Trophoblast cell (in vitro differentiated cells and primary cell): Measurements from ENCODE around the gene LTA4H.

Experiments
- DNase-seq, 2 donors: peaks; one replicate each; pipeline ENCODE4 v3.0.0-alpha.2; 2016
- H2AFZ ChIP-seq: 2 replicates; pipeline ENCODE4 v1.6.1; 2013; ENCODE audit warnings: low read length, moderate library complexity, mild to moderate bottlenecking; ENCODE audit not compliant: insufficient read depth, poor library complexity
- H2AK5ac ChIP-seq: 2 replicates; pipeline ENCODE4 v1.6.1; 2013; ENCODE audit warnings: mild to moderate bottlenecking, low read length
- H2BK120ac ChIP-seq: 2 replicates; pipeline ENCODE4 v1.6.1; 2013; ENCODE audit warnings: low read length, mild to moderate bottlenecking, moderate library complexity; ENCODE audit not compliant: insufficient read depth, poor library complexity
- H2BK12ac ChIP-seq: 2 replicates; pipeline ENCODE4 v1.6.1; 2013; ENCODE audit warnings: mild to moderate bottlenecking, low read length, moderate library complexity
- H2BK5ac ChIP-seq: 2 replicates; pipeline ENCODE4 v1.6.1; 2013; ENCODE audit warnings: low read length, low read depth, moderate library complexity, mild to moderate bottlenecking; ENCODE audit not compliant: poor library complexity
- H3K14ac ChIP-seq: 2 replicates; pipeline ENCODE4 v1.6.1; 2013; ENCODE audit warnings: mild to moderate bottlenecking, low read length
- H3K18ac ChIP-seq: 2 replicates; pipeline ENCODE4 v1.6.1; 2013; ENCODE audit warnings: mild to moderate bottlenecking, low read length
- H3K23ac ChIP-seq: 2 replicates; pipeline ENCODE4 v1.6.1; 2013; ENCODE audit warnings: low read length
- H3K27ac ChIP-seq: 2 replicates; pipeline ENCODE4 v1.5.1; 2013; ENCODE audit warnings: low read depth, mild to moderate bottlenecking, inconsistent platforms, low read length, moderate library complexity
- H3K27me3 ChIP-seq: 2 replicates; pipeline ENCODE4 v1.6.1; 2013; ENCODE audit warnings: inconsistent platforms, mild to moderate bottlenecking, low read length, moderate library complexity; ENCODE audit not compliant: insufficient read depth
- H3K36me3 ChIP-seq, 2 experiments: 1 replicate in 1 of 2; 2 replicates in 1 of 2; pipeline ENCODE4 v1.6.1; 2013; ENCODE audit warnings: low read length in 2 of 2, mild to moderate bottlenecking in 2 of 2, moderate library complexity in 1 of 2; ENCODE audit not compliant: insufficient read depth in 2 of 2, control insufficient read depth in 1 of 2
- H3K4ac ChIP-seq: 2 replicates; pipeline ENCODE4 v1.6.1; 2013; ENCODE audit warnings: low read depth, mild to moderate bottlenecking, low read length, moderate library complexity
- H3K4me1 ChIP-seq, 2 experiments: 1 replicate in 1 of 2; 2 replicates in 1 of 2; pipeline ENCODE4 v1.6.1; 2013; ENCODE audit warnings: low read length in 2 of 2, mild to moderate bottlenecking in 2 of 2, moderate library complexity in 1 of 2; ENCODE audit not compliant: insufficient read depth in 2 of 2, control insufficient read depth in 1 of 2
- H3K4me2 ChIP-seq: 2 replicates; pipeline ENCODE4 v1.6.1; 2013; ENCODE audit warnings: inconsistent platforms, mild to moderate bottlenecking, low read length, moderate library complexity
- H3K4me3 ChIP-seq: 2 replicates; pipeline ENCODE4 v1.5.1; 2013; ENCODE audit warnings: mild to moderate bottlenecking, low read depth, low read length, inconsistent platforms
- H3K79me1 ChIP-seq: one replicate; pipeline ENCODE4 v1.6.1; 2013; ENCODE audit warnings: low read length
- H3K79me2 ChIP-seq: 2 replicates; pipeline ENCODE4 v1.6.1; 2013; ENCODE audit warnings: low read length, mild to moderate bottlenecking; ENCODE audit not compliant: control insufficient read depth, insufficient read depth, poor library complexity
- H3K9ac ChIP-seq: 2 replicates; pipeline ENCODE4 v1.6.1; 2013; ENCODE audit warnings: mild to moderate bottlenecking, low read length
- H3K9me3 ChIP-seq: 2 replicates; pipeline ENCODE4 v1.6.1; 2013; ENCODE audit warnings: low read depth, mild to moderate bottlenecking, control low read depth, inconsistent platforms, low read length; ENCODE audit not compliant: insufficient read depth
- H4K12ac ChIP-seq: 2 replicates; pipeline ENCODE4 v1.6.1; 2013; ENCODE audit warnings: low read depth, mild to moderate bottlenecking, low read length, moderate library complexity
- H4K8ac ChIP-seq: 2 replicates; pipeline ENCODE4 v1.6.1; 2013; ENCODE audit warnings: low read depth, mild to moderate bottlenecking, low read length, moderate library complexity
- H4K91ac ChIP-seq: one replicate; pipeline ENCODE4 v1.6.1; 2013; ENCODE audit warnings: low read depth, mild to moderate bottlenecking, low read length, moderate library complexity
- WGBS: extraction: QIAGEN DNeasy Blood & Tissue Kit; methylation state at CpG from one replicate; pipeline ENCODE4 v1.1.7; 2013; ENCODE audit warnings: missing lambda C conversion rate; ENCODE audit not compliant: insufficient read length, insufficient coverage; ENCODE audit errors: extremely low coverage; 5-methylcytosine and 5-hydroxymethylcytosine counted together

LTA4H gene

GRCh38 chr12:96014943-96015599, 20.3 kb downstream of the LTA4H start:
- Histone ChIP-seq H3K27ac (no peak overlapping the region), H3K27me3 (no peaks in the 10 kb centered on the region), H3K4ac (no peak overlapping the region), H2BK12ac (no peak overlapping the region), H3K36me3 (peaks cover 4 to 5% of the 10 kb centered on the region in 2 experiments), H2AFZ (no peak overlapping the region), H3K4me1 (no peaks in the 10 kb centered on the region), H3K79me2 (no peaks in the 10 kb centered on the region), H3K4me3 (no peak overlapping the region), H4K91ac (no peak overlapping the region), H3K9ac (no peak overlapping the region), H3K79me1 (no peaks in the 10 kb centered on the region), H3K4me2 (no peak overlapping the region), H3K23ac (no peak overlapping the region), H3K18ac (no peak overlapping the region), H2BK5ac (no peak overlapping the region), H4K8ac (no peak overlapping the region), H2AK5ac (no peak overlapping the region), H3K9me3 (no peaks in the 10 kb centered on the region), H2BK120ac (no peak overlapping the region), H3K14ac (no peak overlapping the region), H4K12ac (no peak overlapping the region)
- no peak for DNase-seq
- no CpG with 5 or more reads among the region's 3 CpGs for WGBS

GRCh38 chr12:96007729-96008128, 27.7 kb downstream of the LTA4H start:
- no peak overlapping the region for H4K91ac ChIP-seq
- H3K23ac ChIP-seq: no peak overlapping the region
- no peaks in the 10 kb centered on the region for H3K9me3 ChIP-seq
- H3K4me1 ChIP-seq: peaks cover 4% of the 10 kb centered on the region in 2 experiments
- no peak overlapping the region for H3K18ac ChIP-seq
- H3K79me2 ChIP-seq: no peaks in the 10 kb centered on the region
- no peak overlapping the region for H3K27ac ChIP-seq
- H2AK5ac ChIP-seq: no peak overlapping the region
- no peak overlapping the region for H3K4me2 ChIP-seq
- no peak for DNase-seq
- no peaks in the 10 kb centered on the region for H3K27me3 ChIP-seq
- no peak overlapping the region for H3K9ac ChIP-seq
- no peak overlapping the region for H3K4ac ChIP-seq
- no peak overlapping the region for H3K14ac ChIP-seq
- no peak overlapping the region for H2AFZ ChIP-seq
- WGBS: no CpG with 5 or more reads among the region's 1 CpG
- no peak overlapping the region for H4K8ac ChIP-seq
- no peak overlapping the region for H2BK120ac ChIP-seq
- no peaks in the 10 kb centered on the region for H3K79me1 ChIP-seq
- no peak overlapping the region for H3K4me3 ChIP-seq
- no peak overlapping the region for H4K12ac ChIP-seq
- no peak overlapping the region for H2BK5ac ChIP-seq
- no peak overlapping the region for H2BK12ac ChIP-seq
- H3K36me3 ChIP-seq: peaks cover 3 to 6% of the 10 kb centered on the region in 2 experiments

- H3K18ac ChIP-seq: no peak overlapping the region
- H3K4me1 ChIP-seq: peaks cover 4% of the 10 kb centered on the region in 2 experiments
- H3K9me3 ChIP-seq: no peaks in the 10 kb centered on the region
- H2BK120ac ChIP-seq: no peak overlapping the region
- H3K27ac ChIP-seq: no peak overlapping the region
- no peak overlapping the region for H4K8ac ChIP-seq
- no peak overlapping the region for H3K4me3 ChIP-seq
- no peak overlapping the region for H3K4me2 ChIP-seq
- no peak overlapping the region for H2BK5ac ChIP-seq
- H2AFZ ChIP-seq: no peak overlapping the region
- no peak overlapping the region for H4K12ac ChIP-seq
- H2BK12ac ChIP-seq: no peak overlapping the region
- peaks cover 0 to 2% of the 10 kb centered on the region in 2 experiments for H3K36me3 ChIP-seq
- H3K79me2 ChIP-seq: no peaks in the 10 kb centered on the region
- no peak overlapping the region for H3K14ac ChIP-seq
- H3K79me1 ChIP-seq: no peaks in the 10 kb centered on the region
- DNase-seq: no peak
- no CpG with 5 or more reads among the region's 1 CpG for WGBS
- no peak overlapping the region for H4K91ac ChIP-seq
- no peak overlapping the region for H3K4ac ChIP-seq
- H3K27me3 ChIP-seq: no peaks in the 10 kb centered on the region
- no peak overlapping the region for H3K23ac ChIP-seq
- H2AK5ac ChIP-seq: no peak overlapping the region
- no peak overlapping the region for H3K9ac ChIP-seq
These were observed 28.7 kb downstream of the LTA4H start for GRCh38 chr12:96006727-96007126.

- Histone ChIP-seq H3K27me3 (no peaks in the 10 kb centered on the region), H2AK5ac (no peak overlapping the region), H3K9me3 (no peaks in the 10 kb centered on the region), H3K4ac (no peak overlapping the region), H3K4me2 (no peak overlapping the region), H2BK120ac (no peak overlapping the region), H2BK5ac (no peak overlapping the region), H4K12ac (no peak overlapping the region), H3K9ac (no peak overlapping the region), H3K27ac (no peak overlapping the region), H4K91ac (no peak overlapping the region), H3K79me2 (no peaks in the 10 kb centered on the region), H3K18ac (no peak overlapping the region), H3K23ac (no peak overlapping the region), H2BK12ac (no peak overlapping the region), H3K4me3 (no peak overlapping the region), H3K4me1 (peaks cover 4 to 7% of the 10 kb centered on the region in 2 experiments), H3K36me3 (no peaks in the 10 kb centered on the region), H3K79me1 (no peaks in the 10 kb centered on the region), H4K8ac (no peak overlapping the region), H2AFZ (no peak overlapping the region), H3K14ac (no peak overlapping the region)
- no CpG with 5 or more reads among the region's 5 CpGs for WGBS
- no peak for DNase-seq
These were observed 34.5 kb downstream of the LTA4H start for GRCh38 chr12:96000858-96001257.
